Right lobe of liver (tissue), 6 donors: ENCODE results near the gene PRRT3. TPM values are rescaled to one million over a fixed set of nuclear protein-coding genes. Genes with fewer than 3 reads are reported as not detected.
A peak's percentile ranks its signal among the peaks of the same experiment; 100 is the strongest.

ENCODE experiments used
- ATAC-seq, 4 donors: fragments of 200-7000 bp; cut with Tn5 transposase; one replicate each; pipeline ENCODE4 v1.9.1; 2020; ENCODE audit warnings: mild to moderate bottlenecking in 4 of 4, moderate library complexity in 4 of 4
- DNase-seq, 3 donors: peaks; one replicate each; pipeline ENCODE4 v3.0.0-alpha.2; 2020
- H3K27ac ChIP-seq, 3 donors: fragments of 200-600 bp; one replicate each; pipeline ENCODE4 v1.8.0; 2022
- H3K27me3 ChIP-seq, 2 donors: fragments of 200-600 bp; one replicate each; pipeline ENCODE4 v1.8.0; 2022
- H3K36me3 ChIP-seq, 4 donors: fragments of 200-600 bp; sonication (generic) in 1 of 4; one replicate each; pipeline versions ENCODE4 v1.5.1 to v1.8.0; 2017 to 2022; ENCODE audit warnings: control low read depth in 1 of 4
- H3K4me1 ChIP-seq, 4 donors: fragments of 200-600 bp; sonication (generic) in 1 of 4; one replicate each; pipeline versions ENCODE4 v1.5.1 to v1.8.0; 2017 to 2022; ENCODE audit warnings: control low read depth in 1 of 4
- H3K4me3 ChIP-seq, 3 donors: fragments of 200-600 bp; one replicate each; pipeline ENCODE4 v1.8.0; 2022
- H3K9me3 ChIP-seq, 4 donors: fragments of 200-600 bp; sonication (generic) in 1 of 4; one replicate each; pipeline versions ENCODE4 v1.5.1 to v1.8.0; 2017 to 2022; ENCODE audit warnings: control low read depth in 1 of 4
- CTCF ChIP-seq, 4 donors: fragments of 200-600 bp in 3 of 4; fragments of 450-650 bp in 1 of 4; IDR thresholded peaks; one replicate each; pipeline versions ENCODE4 v1.5.1 to v1.8.0; 2016 to 2022; ENCODE audit warnings: antibody characterized with exemption in 4 of 4, mild to moderate bottlenecking in 2 of 4
- POLR2A ChIP-seq: fragments of 450-650 bp; IDR thresholded peaks from one replicate; pipeline ENCODE4 v1.6.1; 2017; ENCODE audit warnings: antibody characterized with exemption, mild to moderate bottlenecking
- WGBS: methylation state at CpG from one replicate; pipeline ENCODE4 v1.1.6; 2018; ENCODE audit warnings: low coverage, low lambda C conversion rate; ENCODE audit not compliant: insufficient coverage; ENCODE audit errors: missing lambda C conversion rate; 5-methylcytosine and 5-hydroxymethylcytosine counted together
- intact Hi-C, 2 donors: fragments of 100-400 bp; cut with DNase I; formaldehyde crosslinking; loops; one replicate each; pipeline versions ENCODE4 v1.11.2 to v1.14.1; 2022
- total RNA-seq, 6 experiments: library from RNA; depleted of rRNA in 2 of 6; stranded (reverse); fragments of >200 nt in 2 of 6; fragmentation: NEBNext Ultra II Directional in 3 of 6; extraction: Animal tissue kit (Norgen Biotek cat#: 25700) in 3 of 6; gene quantifications; one replicate each; pipeline versions ENCODE4 v1.1.0 to v1.2.4, GENCODE V29; 2016 to 2023
- donor health status: DM: no; HTN: yes; CAD: no.
- donor health status: DM: no; HTN: no; CAD: no.
- donor health status: DM: no; HTN: no; CAD: no.
- donor health status: DM: no; HTN: yes; CAD: no.
- donor health status: DM: no; HTN: yes; CAD: no.

The PRRT3 gene
- total RNA-seq, 6 experiments from 2014 or later, result 0.19 to 0.92 (median 0.35) TPM

DNA sequence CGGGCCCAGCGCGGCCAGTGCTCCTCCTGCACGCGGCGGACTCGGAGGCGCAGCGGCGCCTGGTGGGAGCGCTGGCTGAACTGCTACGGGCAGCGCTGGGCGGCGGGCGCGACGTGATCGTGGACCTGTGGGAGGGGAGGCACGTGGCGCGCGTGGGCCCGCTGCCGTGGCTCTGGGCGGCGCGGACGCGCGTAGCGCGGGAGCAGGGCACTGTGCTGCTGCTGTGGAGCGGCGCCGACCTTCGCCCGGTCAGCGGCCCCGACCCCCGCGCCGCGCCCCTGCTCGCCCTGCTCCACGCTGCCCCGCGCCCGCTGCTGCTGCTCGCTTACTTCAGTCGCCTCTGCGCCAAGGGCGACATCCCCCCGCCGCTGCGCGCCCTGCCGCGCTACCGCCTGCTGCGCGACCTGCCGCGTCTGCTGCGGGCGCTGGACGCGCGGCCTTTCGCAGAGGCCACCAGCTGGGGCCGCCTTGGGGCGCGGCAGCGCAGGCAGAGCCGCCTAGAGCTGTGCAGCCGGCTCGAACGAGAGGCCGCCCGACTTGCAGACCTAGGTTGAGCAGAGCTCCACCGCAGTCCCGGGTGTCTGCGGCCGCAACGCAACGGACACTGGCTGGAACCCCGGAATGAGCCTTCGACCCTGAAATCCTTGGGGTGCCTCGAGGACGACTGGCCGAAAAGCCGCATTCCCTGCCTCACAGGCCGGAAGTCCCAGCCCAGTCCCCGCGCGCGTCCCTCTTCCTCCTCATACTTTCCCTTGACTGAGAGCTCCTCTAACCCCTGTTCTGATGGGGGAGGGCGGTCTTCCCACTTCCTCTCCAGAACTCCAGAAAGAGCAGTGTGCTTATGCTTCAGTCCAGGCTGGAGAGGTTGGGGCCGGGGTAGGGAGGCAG lies 36.7 kb downstream of the PRRT3 start:
- no peaks in the 10 kb centered on the region for H3K36me3 ChIP-seq
- H3K27ac ChIP-seq, result peak overlapping the region; percentile 70 to 87 (median 75)
- TF ChIP-seq POLR2A (peak; percentile 22), CTCF (IDR thresholded peaks at IDR 0.05) (peak in 3 of 4 donors; percentile 22 to 38 (median 27))
- H3K4me3 ChIP-seq, result peak overlapping the region; percentile 51 to 73 (median 72)
- 0% methylated on average over 2 of the region's 99 CpGs for WGBS
- H3K9me3 ChIP-seq, result no peaks in the 10 kb centered on the region
- no peaks in the 10 kb centered on the region for H3K27me3 ChIP-seq
- peak; percentile 74 to 82 (median 76) for DNase-seq
- peak; percentile 36 to 48 (median 40) for ATAC-seq
- intact Hi-C loops, result no loop called here
- H3K4me1 ChIP-seq, result peaks cover 0 to 63% (median 27%) of the 10 kb centered on the region in 4 donors

DNA sequence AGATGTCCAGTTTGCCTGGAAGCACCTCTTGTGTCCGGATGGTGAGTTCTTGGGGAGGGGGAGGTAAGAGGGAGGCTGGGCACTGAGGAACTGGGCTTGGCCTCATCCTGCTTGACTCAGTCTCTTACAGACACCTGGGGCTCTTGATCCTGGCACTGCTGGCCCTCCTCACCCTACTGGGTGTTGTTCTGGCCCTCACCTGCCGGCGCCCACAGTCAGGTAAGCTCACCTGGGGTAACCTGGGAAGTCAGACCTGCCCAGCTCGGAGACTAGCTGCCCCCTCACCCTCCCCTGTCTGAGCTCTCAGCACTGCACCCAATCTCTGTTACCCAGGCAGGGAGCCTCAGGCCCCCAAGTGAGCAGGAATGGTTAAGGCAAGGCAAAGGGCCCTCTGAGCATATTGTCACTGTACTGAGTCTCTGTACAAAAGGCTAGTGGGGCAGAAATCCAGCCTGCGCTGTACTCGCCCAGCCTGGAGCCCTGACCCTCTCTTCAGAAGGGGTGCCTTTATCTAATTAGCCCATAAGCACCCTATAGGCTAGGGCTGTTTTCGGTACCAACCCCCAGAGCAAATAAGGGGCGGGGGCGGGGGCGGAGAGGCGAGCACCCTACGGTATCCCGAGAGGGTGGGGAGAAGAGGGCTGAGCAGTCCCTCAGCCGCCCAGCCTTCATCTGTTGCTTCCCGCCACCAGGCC lies 37.5 kb downstream of the PRRT3 start:
- WGBS, result 10% methylated on average over 2 of the region's 15 CpGs
- Histone ChIP-seq H3K27ac (peak overlapping the region; percentile 70 to 87 (median 75)), H3K36me3 (no peaks in the 10 kb centered on the region), H3K9me3 (no peaks in the 10 kb centered on the region), H3K4me3 (peak overlapping the region; percentile 51 to 73 (median 72)), H3K27me3 (no peaks in the 10 kb centered on the region), H3K4me1 (peaks cover 0 to 71% (median 31%) of the 10 kb centered on the region in 4 donors)
- intact Hi-C loops, result no loop called here
- ATAC-seq, result peak in 1 of 4 donors; percentile 1
- DNase-seq, result no peak
- no peak for TF ChIP-seq CTCF (IDR thresholded peaks at IDR 0.05)
- TF ChIP-seq POLR2A, result no peak

DNA sequence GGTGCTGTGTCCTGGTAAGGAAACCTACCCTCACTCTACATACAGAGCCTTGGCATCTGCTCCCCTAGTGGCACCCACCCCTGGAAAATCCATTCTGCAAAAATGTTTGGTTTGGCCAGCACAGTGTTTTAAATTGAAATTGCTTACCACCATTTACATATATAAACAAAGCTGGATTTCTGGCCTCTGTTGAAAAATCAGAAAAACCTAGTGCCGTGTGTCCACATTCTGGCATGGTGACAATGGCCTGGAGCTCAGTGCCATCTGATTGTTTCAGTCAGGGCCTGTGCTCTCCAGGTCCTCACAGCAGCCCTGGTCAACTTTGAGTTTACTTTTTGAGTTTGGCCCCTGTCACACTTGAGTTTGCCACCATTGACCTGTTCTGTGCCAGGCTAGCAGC lies 38.2 kb downstream of the PRRT3 start:
- 22% methylated on average over 1 of the region's 1 CpG for WGBS
- DNase-seq, result peak; percentile 56 to 89 (median 82)
- intact Hi-C loops, result no loop called here
- Histone ChIP-seq H3K9me3 (no peaks in the 10 kb centered on the region), H3K27ac (peak overlapping the region in 2 of 3 donors; percentile 75 to 87), H3K27me3 (no peaks in the 10 kb centered on the region), H3K4me3 (peak overlapping the region in 1 of 3 donors; percentile 73), H3K4me1 (peaks cover 0 to 76% (median 35%) of the 10 kb centered on the region in 4 donors), H3K36me3 (no peaks in the 10 kb centered on the region)
- TF ChIP-seq CTCF (IDR thresholded peaks at IDR 0.05) (no peak), POLR2A (no peak)
- ATAC-seq, result peak; percentile 2 to 44 (median 40)

DNA sequence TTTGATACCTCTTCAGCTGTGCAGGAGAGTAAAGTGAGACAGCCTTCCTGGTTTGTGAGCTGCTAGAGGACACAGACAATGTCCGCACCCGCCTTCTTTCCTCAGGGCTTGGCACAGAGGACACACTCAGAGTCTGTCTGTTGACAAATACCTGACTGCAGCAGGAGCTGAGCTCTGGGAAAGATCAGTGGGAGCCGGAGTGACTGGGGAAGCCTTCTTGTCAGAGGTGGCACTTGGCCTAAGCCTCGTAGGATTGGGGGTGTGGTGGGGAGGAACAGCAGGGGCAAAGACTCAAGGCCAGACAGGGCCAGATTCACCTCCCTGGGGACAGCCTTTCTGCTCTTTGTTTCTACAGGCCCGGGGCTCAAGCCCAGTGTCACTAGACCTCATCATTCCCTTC lies 38.6 kb downstream of the PRRT3 start:
- Histone ChIP-seq H3K9me3 (no peaks in the 10 kb centered on the region), H3K4me1 (peaks cover 0 to 78% (median 35%) of the 10 kb centered on the region in 4 donors), H3K4me3 (no peak overlapping the region), H3K36me3 (no peaks in the 10 kb centered on the region), H3K27me3 (no peaks in the 10 kb centered on the region), H3K27ac (peak overlapping the region in 2 of 3 donors; percentile 75 to 87)
- DNase-seq (peak in 1 of 3 donors; percentile 63), ATAC-seq (peak in 2 of 4 donors; percentile 3 to 12)
- intact Hi-C loops, result no loop called here
- TF ChIP-seq POLR2A (no peak), CTCF (IDR thresholded peaks at IDR 0.05) (no peak)
- no CpG with 5 or more reads among the region's 5 CpGs for WGBS
